Stimulated activated CD4-positive, alpha-beta T cell treated with anti-CD3 and anti-CD28 coated beads, Interleukin-4, amount 100 ng/mL, for 4 hours (primary cell): ENCODE results near the gene UBE2I.

Source experiments
- DNase-seq, 2 experiments: peaks; one replicate each; pipeline ENCODE4 v3.0.0-alpha.2; 2020

Gene UBE2I

DNA sequence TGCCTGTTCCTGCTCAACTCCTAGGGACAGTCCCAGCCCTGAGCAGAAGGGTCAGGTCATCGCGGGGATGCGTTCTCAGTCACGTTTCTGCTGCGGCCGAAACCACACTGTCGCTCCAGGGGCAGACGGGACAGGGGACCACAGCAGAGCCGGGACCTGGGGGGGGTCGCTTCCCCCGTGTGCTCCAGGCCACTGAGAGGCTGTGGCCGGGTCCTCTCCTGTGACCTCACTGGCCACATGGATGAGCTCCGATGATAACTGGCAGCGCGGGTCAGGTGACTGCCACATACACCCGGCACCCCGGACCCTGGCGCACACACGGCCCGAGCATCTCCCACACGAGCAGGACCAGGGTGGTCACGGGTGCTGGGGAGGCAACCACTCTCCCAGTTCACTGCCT, 55.1 kb downstream of the UBE2I start:
- DNase-seq = no peak

DNA sequence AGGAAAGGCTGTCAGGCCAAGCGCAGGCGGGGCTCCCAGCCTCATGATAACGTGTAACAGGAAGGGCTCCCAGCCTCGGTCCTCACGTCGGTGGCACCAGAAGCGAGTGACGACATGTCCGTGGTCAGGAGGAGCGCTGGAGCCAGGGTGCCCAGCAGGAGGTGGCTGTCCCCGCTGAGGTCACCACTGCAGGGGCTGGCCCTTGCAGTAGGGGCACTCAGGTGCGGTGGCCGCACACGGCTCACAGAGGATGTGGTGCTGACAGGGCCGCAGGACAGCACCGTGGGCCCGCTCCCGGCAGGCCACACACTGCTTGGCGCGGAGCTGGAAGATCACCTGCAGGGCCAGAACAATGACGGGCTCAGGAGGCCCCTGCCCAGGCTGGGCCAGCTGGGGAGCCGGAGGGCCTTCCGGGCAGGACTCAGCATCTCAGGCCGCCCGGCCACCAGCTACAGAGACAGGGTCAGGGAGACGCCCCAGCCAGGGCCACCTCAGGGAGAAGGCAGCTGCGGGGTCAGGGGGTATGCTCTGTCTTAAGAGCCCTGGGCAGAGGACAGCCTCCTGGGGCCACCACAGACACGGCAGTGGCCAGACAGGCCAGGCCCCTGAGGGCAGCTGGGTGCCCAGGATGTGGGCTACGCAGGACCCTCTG, 56.8 kb downstream of the UBE2I start:
- no peak for DNase-seq

DNA sequence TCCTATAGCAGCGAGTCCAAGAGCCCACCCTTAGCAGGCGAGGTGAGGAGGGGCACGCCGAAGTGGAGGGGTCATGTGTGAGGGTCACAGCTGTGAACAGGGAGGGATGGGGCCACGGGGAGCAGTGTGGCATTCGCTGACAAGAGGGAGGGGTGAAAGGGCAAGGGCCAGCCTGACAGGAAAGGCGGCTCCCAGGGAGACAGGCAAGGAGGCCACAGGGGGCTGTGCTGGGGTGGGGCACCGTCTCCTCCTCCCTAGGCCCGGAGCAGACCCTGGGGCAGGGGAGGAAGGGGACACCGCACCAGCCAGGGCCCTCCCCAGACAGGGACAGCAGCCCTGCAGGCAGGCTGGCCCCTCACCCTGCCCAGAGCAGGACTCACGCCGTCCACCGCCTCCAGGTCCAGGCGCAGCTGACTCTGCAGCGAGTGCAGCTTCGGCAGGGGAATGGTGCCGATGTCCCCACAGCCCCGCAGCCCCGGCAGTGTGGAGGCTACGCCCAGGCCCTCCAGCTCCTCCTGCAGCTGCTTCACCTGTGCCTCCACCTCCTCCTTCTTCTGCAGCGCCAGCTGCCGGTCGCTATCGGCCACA, 57.4 kb downstream of the UBE2I start:
- DNase-seq = no peak

DNA sequence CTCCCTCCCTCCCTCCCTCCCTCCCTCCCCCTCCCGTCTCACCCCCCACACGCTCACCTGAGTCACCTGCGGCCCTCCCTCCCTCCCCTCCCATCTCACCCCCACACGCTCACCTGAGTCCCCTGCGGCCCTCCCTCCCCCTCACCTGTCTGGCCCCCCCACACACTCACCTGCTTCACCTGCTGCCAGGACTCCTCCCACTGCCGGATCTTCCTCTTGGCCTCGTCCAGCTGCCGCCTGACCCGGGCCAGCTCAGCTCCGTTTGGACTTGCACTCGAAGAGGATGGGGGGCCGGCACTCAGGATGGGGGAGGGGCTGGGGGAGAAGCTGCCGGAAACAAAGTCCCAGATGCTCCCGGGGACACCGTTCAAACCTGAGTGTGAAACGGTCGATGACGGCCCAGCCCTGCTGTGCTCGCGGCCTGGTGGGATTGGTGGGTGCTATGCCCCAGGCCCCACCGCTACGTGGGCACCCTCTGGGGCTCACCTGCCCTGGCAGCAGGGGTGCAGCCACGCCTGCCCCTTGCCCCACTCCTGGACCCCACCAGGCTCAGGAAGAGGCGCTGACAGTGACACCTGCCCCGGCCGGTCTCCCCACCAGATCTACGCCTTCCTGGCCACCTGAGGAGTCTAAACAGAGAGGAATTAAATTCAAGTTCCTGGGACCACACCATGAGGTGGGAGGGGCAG, 58.2 kb downstream of the UBE2I start:
- DNase-seq = no peak

DNA sequence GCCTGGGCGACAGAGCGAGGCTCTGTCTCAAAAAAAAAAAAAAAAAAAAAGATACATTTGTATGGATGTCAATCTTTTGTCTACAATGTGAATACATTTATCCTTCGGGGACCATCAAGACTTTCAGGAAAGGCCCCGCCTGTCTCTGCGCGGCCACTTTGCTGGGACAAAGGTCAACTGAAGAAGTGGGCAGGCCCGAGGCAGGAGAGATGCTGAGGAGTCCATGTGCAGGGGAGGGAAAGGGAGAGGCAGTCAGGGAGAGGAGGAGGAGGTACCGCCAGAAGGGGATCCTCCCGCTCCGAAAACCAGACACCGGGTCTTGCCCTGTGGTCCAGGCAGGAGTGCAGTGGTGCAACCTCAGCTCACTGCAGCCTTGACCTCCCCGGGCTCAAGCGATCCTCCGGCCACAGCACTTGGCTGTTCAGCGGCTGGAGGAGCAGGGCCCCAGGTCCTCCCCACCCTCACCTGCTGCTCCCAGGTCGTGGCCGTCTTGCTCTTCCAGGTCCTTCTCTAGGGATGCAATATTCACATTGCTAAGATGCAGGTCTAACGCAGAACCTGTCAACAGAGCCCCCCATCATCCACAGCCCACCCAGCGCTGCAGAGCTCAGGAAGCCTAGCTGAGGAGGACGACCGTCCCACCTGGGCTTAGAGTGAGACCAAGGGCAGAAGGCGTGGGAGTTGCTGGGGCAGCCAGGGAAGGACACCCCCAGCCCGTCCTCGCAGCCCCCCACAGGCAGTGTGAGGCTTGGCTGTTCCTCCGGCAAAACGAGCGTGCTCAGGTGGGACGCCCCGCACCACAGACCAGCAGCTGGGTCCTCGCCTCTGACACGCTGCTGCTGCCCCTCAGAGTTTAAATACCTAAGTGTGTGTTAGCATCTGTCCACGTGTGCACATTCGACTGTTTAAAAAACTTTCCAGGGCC, 61.9 kb downstream of the UBE2I start:
- DNase-seq = no peak

DNA sequence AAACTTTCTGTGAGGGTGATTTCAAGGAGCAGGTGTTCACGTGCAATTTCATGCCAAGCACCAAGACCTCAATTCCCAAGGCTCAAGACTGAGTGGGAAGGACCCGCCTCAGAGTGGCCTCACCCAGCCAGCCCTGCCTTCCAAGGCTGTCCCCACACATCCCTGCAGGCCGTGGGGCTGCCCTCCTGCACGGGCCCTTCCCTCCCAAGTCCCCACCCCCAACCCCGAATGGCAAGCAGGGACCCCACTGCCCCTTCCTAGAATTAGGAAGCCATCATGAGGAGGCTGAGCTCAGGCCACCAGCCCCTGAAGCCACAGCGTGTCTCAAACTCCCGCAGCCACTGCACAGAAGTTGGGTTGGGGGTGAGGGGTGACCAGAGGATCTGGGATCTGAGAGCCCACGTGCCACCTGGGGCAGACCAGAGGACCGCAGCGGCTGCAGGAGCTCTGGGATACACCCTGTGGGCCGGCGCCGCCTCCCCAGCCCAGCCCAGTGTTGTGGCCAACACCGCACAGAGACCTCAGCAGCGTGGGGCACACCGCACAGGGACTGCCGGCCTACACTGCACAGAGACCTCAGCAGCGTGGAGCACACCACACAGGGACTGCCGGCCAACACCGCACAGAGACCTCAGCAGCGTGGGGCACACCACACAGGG, 63.0 kb downstream of the UBE2I start:
- no peak for DNase-seq

DNA sequence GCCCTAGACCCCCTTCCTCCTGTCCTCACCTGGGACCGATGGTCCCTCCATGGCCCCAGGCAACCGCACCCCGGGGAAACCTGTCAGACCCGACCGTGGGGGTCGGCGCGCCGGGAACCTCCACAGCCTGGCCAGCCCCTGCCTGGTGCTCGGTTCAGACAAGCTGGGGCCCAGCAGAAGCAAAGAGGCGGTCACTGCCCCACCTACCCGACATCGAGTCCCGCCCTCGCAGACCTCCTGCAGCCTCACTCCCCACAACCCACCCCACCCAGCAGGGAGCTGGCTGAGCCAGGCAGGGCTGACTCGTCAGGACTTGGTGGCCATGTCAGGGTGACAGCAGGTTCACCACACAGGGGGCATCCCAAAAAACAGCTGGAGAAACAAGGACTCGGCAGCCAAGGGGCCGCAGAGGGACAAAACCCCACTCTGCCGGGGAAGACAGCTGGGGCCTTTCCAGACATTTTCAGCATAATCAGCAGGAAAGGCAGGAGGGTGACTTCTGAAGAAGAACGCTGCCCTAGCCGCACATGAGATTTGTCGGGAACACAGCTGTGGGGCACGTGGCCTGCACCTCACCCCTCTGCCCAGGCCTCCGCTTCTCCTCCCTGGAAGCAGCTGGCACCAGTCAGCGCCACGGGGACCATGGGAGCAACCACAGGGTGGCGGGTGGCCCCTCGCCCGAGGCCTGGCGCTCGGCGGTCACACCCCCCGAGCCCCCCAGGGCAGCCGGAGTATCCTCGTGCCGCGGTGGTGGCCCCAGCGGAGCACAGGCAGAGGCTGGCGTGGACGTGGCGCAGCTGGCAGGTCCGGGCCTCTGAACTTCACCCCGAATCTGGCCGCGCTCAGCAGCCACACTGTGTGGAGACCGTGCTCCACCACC, 65.2 kb downstream of the UBE2I start:
- DNase-seq = no peak

DNA sequence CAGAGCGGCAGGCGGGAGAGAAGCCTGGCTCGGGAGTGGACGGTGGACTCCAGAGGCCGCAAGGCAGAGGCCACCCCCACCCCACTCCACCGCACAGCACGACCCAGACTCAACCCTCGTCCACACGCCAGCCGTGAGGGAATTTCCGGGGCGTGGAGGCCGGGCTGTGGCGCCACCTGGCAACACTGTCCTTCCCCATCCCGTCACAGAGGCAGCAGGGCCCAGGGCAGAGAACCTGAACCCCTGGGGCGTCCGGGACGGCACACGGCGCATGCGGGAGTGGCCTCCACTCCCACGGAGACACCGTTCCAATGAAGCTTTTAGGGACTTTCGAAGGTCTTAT, 65.8 kb downstream of the UBE2I start:
- no peak for DNase-seq

DNA sequence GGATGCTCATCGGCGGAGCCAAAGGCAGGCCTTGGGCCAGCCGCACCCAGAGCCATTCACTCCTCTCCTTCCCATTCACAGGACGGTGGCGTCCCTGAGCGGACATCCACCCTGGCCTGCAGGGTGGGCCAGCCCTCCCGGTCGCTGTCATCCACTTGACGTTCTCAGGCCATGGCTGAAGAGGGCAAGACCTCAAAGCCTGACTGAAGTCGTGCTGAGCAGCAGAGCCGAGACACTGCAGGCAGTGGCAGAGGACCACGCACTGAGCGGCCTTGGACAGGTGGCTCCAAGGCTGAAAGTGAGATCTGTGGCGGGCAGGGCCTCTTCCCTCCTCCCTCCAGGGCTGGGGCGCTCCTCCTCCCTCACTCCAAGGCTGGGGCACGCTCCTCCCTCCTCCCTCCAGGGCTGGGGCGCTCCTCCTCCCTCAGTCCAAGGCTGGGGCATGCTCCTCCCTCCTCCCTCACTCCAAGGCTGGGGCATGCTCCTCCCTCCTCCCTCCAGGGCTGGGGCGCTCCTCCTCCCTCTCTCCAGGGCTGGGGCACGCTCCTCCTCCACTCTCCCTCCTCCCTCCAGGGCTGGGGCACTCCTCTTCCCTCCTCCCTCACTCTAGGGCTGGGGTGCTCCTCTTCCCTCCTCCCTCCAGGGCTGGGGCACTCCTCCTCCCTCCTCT, 66.4 kb downstream of the UBE2I start:
- no peak for DNase-seq
